ENCODE measurements around the gene KRTAP10-5. TPM values are rescaled to one million over a fixed set of nuclear protein-coding genes. Genes with fewer than 3 reads are reported as not detected.

The KRTAP10-5 gene
- total RNA-seq, 4 donors from 2014 or later: not detected

- H3K27me3 ChIP-seq: peaks cover 0 to 50% (median 0%) of the 10 kb centered on the region in 4 donors
These were observed 33.8 kb upstream of the KRTAP10-5 start for GRCh38 chr21:44614161-44614631.

DNA sequence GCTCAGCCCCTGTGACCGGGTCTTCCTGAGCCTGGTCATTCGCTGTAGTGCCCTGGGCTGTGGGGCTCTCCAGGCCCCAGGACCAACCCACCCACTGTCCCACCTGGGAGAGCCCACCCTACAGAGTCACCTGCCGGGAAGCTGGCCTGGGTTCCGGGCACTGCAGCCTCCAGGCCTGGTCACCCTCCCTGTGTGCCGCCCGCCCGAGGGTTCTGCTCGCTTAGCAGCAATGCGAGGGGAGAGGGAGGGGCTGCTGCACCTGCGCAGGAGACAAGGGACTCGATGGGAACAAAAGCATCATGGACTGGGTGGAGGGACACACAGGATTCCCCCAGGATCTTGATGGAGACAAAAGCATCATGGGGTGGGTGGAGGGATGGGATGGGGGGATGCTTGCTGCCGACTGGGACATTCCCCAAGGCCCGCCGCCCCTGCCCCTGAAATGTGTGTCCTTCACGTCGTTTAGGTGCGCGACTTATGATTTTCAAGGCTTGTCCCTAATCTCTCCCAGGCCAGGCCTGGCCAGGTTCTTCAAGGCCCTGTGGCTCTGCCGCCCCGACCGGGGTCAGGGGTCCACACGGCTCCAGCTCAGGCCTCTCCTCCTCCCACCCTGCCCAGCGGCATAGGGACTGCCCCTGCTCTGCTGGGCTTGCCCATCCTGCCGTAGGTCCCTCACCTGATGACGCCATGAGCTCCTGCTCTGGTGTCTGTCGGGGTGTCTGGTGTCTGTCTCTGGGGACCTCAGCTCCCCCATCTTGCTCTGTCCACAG, 33.2 kb upstream of the KRTAP10-5 start:
- Histone ChIP-seq H3K4me3 (no peak overlapping the region), H3K36me3 (no peaks in the 10 kb centered on the region), H3K27ac (replicated peaks in 1 of 4) (no peak overlapping the region), H3K4me1 (no peaks in the 10 kb centered on the region), H3K9me3 (peaks cover 0 to 31% (median 23%) of the 10 kb centered on the region in 4 donors), H3K27me3 (peaks cover 0 to 50% (median 0%) of the 10 kb centered on the region in 4 donors)
- DNase-seq (ENCODE audit: extremely low spot score): peak; percentile 77
- intact Hi-C loops (cut with DNase I): no loop called here
- TF ChIP-seq, protein P1, sequence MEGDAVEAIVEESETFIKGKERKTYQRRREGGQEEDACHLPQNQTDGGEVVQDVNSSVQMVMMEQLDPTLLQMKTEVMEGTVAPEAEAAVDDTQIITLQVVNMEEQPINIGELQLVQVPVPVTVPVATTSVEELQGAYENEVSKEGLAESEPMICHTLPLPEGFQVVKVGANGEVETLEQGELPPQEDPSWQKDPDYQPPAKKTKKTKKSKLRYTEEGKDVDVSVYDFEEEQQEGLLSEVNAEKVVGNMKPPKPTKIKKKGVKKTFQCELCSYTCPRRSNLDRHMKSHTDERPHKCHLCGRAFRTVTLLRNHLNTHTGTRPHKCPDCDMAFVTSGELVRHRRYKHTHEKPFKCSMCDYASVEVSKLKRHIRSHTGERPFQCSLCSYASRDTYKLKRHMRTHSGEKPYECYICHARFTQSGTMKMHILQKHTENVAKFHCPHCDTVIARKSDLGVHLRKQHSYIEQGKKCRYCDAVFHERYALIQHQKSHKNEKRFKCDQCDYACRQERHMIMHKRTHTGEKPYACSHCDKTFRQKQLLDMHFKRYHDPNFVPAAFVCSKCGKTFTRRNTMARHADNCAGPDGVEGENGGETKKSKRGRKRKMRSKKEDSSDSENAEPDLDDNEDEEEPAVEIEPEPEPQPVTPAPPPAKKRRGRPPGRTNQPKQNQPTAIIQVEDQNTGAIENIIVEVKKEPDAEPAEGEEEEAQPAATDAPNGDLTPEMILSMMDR (IDR thresholded peaks at IDR 0.05): no peak
- TF ChIP-seq POLR2AphosphoS5 (IDR thresholded peaks at IDR 0.05) (no peak), EP300 (IDR thresholded peaks at IDR 0.05) (no peak), POLR2A (IDR thresholded peaks at IDR 0.05; ENCODE audit: low read depth) (no peak)
- 93% methylated on average over 23 of the region's 26 CpGs for WGBS

More at GRCh38 chr21:44614161-44614631, 33.8 kb upstream of the KRTAP10-5 start:
- H3K9me3 ChIP-seq: peaks cover 0 to 27% (median 24%) of the 10 kb centered on the region in 4 donors
- H3K36me3 ChIP-seq: no peaks in the 10 kb centered on the region
- DNase-seq (ENCODE audit: extremely low spot score): peak; percentile 89
- 85% methylated on average over 18 of the region's 20 CpGs for WGBS
- TF ChIP-seq POLR2A (IDR thresholded peaks at IDR 0.05; ENCODE audit: low read depth): no peak
- TF ChIP-seq, protein P1 (IDR thresholded peaks at IDR 0.05): no peak
- no peak for TF ChIP-seq EP300 (IDR thresholded peaks at IDR 0.05)
- no peak for TF ChIP-seq POLR2AphosphoS5 (IDR thresholded peaks at IDR 0.05)
- intact Hi-C loops (cut with DNase I): no loop called here
- H3K27ac ChIP-seq (replicated peaks in 1 of 4): no peak overlapping the region
- H3K4me3 ChIP-seq: no peak overlapping the region
- H3K4me1 ChIP-seq: no peaks in the 10 kb centered on the region

DNA sequence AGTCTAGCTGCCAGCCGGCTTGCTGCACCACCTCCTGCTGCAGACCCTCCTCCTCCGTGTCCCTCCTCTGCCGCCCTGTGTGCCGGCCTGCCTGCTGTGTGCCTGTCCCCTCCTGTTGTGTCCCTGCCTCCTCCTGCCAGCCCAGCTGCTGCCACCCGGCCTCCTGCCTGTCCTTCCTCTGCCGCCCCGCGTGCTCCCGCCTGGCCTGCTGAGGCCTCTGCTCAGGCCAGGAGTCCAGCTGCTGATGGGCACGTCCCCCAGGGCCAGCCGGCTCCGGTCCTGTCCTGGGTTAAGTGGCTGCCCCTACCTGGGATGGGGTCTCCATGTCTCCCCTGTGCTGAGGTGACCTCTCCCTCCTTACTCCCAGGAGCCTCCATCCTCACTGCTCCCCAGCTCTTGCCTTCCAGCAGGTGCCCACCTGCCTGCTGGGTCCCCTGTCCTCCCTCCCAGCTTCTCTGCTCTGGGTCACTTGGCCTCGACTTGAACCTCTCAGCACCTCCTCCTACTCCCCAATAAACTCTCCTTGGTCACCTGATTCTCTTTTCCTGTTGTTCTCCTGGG, 32.3 kb upstream of the KRTAP10-5 start:
- no peaks in the 10 kb centered on the region for H3K4me1 ChIP-seq
- no peak overlapping the region for H3K27ac ChIP-seq (replicated peaks in 1 of 4)
- 88% methylated on average over 12 of the region's 13 CpGs for WGBS
- H3K9me3 ChIP-seq: peaks cover 0 to 31% (median 23%) of the 10 kb centered on the region in 4 donors
- intact Hi-C loops (cut with DNase I): no loop called here
- H3K4me3 ChIP-seq: no peak overlapping the region
- peak; percentile 68 for DNase-seq (ENCODE audit: extremely low spot score)
- peaks cover 0 to 50% (median 0%) of the 10 kb centered on the region in 4 donors for H3K27me3 ChIP-seq
- TF ChIP-seq EP300 (IDR thresholded peaks at IDR 0.05) (no peak), POLR2AphosphoS5 (IDR thresholded peaks at IDR 0.05) (no peak), POLR2A (IDR thresholded peaks at IDR 0.05; ENCODE audit: low read depth) (no peak)
- TF ChIP-seq, protein P1 (IDR thresholded peaks at IDR 0.05): no peak
- H3K36me3 ChIP-seq: no peaks in the 10 kb centered on the region

- peaks cover 0 to 47% (median 0%) of the 10 kb centered on the region in 4 donors for H3K27me3 ChIP-seq
- H3K4me1 ChIP-seq: no peaks in the 10 kb centered on the region
- H3K36me3 ChIP-seq: no peaks in the 10 kb centered on the region
- intact Hi-C loops (cut with DNase I): no loop called here
- 100% methylated on average over 4 of the region's 8 CpGs for WGBS
- TF ChIP-seq EP300 (IDR thresholded peaks at IDR 0.05): no peak
- no peak for TF ChIP-seq POLR2AphosphoS5 (IDR thresholded peaks at IDR 0.05)
- no peak for TF ChIP-seq POLR2A (IDR thresholded peaks at IDR 0.05; ENCODE audit: low read depth)
- TF ChIP-seq, protein P1 (IDR thresholded peaks at IDR 0.05): no peak
- H3K27ac ChIP-seq (replicated peaks in 1 of 4): no peak within 1 kb of the TSS
- peaks cover 0 to 31% (median 23%) of the 10 kb centered on the region in 4 donors for H3K9me3 ChIP-seq
- no peak for DNase-seq (ENCODE audit: extremely low spot score)
- no peak within 1 kb of the TSS for H3K4me3 ChIP-seq
These were observed 31.7 kb upstream of the KRTAP10-5 start, which contains the start of gene KRTAP10-8 for GRCh38 chr21:44612029-44612486. TSS of gene KRTAP10-8 (plus strand) at chr21:44612079. CDS start at chr21:44612101, 22 bp downstream.
